Right lobe of liver (tissue), 6 donors: ENCODE results near the gene FOXP1. TPM values are rescaled to one million over a fixed set of nuclear protein-coding genes. Genes with fewer than 3 reads are reported as not detected.

Experiments used
- ATAC-seq, 4 donors: fragments of 200-7000 bp; cut with Tn5 transposase; one replicate each; pipeline ENCODE4 v1.9.1; 2020; ENCODE audit warnings: mild to moderate bottlenecking in 4 of 4, moderate library complexity in 4 of 4
- DNase-seq, 3 donors: peaks; one replicate each; pipeline ENCODE4 v3.0.0-alpha.2; 2020
- H3K27ac ChIP-seq, 3 donors: fragments of 200-600 bp; one replicate each; pipeline ENCODE4 v1.8.0; 2022
- H3K27me3 ChIP-seq, 2 donors: fragments of 200-600 bp; one replicate each; pipeline ENCODE4 v1.8.0; 2022
- H3K36me3 ChIP-seq, 4 donors: fragments of 200-600 bp; sonication (generic) in 1 of 4; one replicate each; pipeline versions ENCODE4 v1.5.1 to v1.8.0; 2017 to 2022; ENCODE audit warnings: control low read depth in 1 of 4
- H3K4me1 ChIP-seq, 4 donors: fragments of 200-600 bp; sonication (generic) in 1 of 4; one replicate each; pipeline versions ENCODE4 v1.5.1 to v1.8.0; 2017 to 2022; ENCODE audit warnings: control low read depth in 1 of 4
- H3K4me3 ChIP-seq, 3 donors: fragments of 200-600 bp; one replicate each; pipeline ENCODE4 v1.8.0; 2022
- H3K9me3 ChIP-seq, 4 donors: fragments of 200-600 bp; sonication (generic) in 1 of 4; one replicate each; pipeline versions ENCODE4 v1.5.1 to v1.8.0; 2017 to 2022; ENCODE audit warnings: control low read depth in 1 of 4
- POLR2A ChIP-seq: fragments of 450-650 bp; IDR thresholded peaks from one replicate; pipeline ENCODE4 v1.6.1; 2017; ENCODE audit warnings: antibody characterized with exemption, mild to moderate bottlenecking
- WGBS: methylation state at CpG from one replicate; pipeline ENCODE4 v1.1.6; 2018; ENCODE audit warnings: low coverage, low lambda C conversion rate; ENCODE audit not compliant: insufficient coverage; ENCODE audit errors: missing lambda C conversion rate; 5-methylcytosine and 5-hydroxymethylcytosine counted together
- intact Hi-C, 2 donors: fragments of 100-400 bp; cut with DNase I; formaldehyde crosslinking; loops; one replicate each; pipeline versions ENCODE4 v1.11.2 to v1.14.1; 2022
- total RNA-seq, 6 experiments: library from RNA; depleted of rRNA in 2 of 6; stranded (reverse); fragments of >200 nt in 2 of 6; fragmentation: NEBNext Ultra II Directional in 3 of 6; extraction: Animal tissue kit (Norgen Biotek cat#: 25700) in 3 of 6; gene quantifications; one replicate each; pipeline versions ENCODE4 v1.1.0 to v1.2.4, GENCODE V29; 2016 to 2023
- TF ChIP-seq, protein P1 (sequence below), 4 donors: fragments of 200-600 bp in 3 of 4; fragments of 450-650 bp in 1 of 4; IDR thresholded peaks; one replicate each; pipeline versions ENCODE4 v1.5.1 to v1.8.0; 2016 to 2022; ENCODE audit warnings: antibody characterized with exemption in 4 of 4, mild to moderate bottlenecking in 2 of 4
- donor health status: DM: no; HTN: yes; CAD: no.
- donor health status: DM: no; HTN: no; CAD: no.
- donor health status: DM: no; HTN: no; CAD: no.
- donor health status: DM: no; HTN: yes; CAD: no.
- donor health status: DM: no; HTN: yes; CAD: no.

Gene FOXP1
- total RNA-seq, 6 experiments from 2014 or later = 26.7 to 47.7 (median 35.2) TPM

DNA sequence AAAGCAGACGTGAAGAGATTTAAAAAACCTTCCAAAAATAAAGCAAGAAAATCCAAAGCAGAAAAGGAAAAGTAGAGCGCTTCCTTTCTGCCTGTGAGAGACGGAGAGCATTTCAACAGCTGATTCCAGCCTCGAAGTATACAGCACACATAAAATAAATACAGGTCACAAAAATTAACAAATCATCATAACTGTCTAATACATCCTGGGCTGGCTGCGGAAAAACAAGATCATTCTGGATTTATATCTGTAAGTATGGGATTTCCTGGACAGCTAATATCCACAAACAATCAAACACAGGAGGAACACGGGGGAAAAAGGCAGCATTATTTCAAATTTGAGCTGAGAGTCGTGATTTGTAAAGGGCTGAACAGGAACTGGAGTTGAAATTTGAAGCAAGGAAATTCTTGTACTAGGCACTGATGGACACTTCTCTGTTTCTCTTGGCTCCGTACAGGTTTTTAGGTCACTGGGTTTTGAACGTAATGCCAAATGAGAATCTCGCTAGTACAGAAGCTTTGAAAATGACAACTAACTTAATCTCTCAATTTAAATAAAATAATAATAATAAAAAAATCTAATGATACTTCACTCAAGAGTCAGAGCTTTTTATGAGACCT is 577.7 kb downstream of the FOXP1 start:
- WGBS = 44% methylated on average over 9 of the region's 10 CpGs
- intact Hi-C loops = loop anchor here in 1 of 2 donors (10.0 kb wide), 1 partner anchor 59 kb away; no protein-coding TSS in a partner anchor
- H3K36me3 ChIP-seq = peaks cover 0 to 3% (median 0%) of the 10 kb centered on the region in 4 donors
- TF ChIP-seq POLR2A = no peak
- TF ChIP-seq, protein P1, sequence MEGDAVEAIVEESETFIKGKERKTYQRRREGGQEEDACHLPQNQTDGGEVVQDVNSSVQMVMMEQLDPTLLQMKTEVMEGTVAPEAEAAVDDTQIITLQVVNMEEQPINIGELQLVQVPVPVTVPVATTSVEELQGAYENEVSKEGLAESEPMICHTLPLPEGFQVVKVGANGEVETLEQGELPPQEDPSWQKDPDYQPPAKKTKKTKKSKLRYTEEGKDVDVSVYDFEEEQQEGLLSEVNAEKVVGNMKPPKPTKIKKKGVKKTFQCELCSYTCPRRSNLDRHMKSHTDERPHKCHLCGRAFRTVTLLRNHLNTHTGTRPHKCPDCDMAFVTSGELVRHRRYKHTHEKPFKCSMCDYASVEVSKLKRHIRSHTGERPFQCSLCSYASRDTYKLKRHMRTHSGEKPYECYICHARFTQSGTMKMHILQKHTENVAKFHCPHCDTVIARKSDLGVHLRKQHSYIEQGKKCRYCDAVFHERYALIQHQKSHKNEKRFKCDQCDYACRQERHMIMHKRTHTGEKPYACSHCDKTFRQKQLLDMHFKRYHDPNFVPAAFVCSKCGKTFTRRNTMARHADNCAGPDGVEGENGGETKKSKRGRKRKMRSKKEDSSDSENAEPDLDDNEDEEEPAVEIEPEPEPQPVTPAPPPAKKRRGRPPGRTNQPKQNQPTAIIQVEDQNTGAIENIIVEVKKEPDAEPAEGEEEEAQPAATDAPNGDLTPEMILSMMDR (IDR thresholded peaks at IDR 0.05) = no peak
- H3K4me3 ChIP-seq = no peak overlapping the region
- DNase-seq = no peak
- H3K4me1 ChIP-seq = peaks cover 0 to 21% (median 7%) of the 10 kb centered on the region in 4 donors
- H3K9me3 ChIP-seq = no peaks in the 10 kb centered on the region
- H3K27ac ChIP-seq = peak overlapping the region in 1 of 3 donors; percentile 3
- no peaks in the 10 kb centered on the region for H3K27me3 ChIP-seq
- ATAC-seq = peak in 2 of 4 donors; percentile 18 to 25

DNA sequence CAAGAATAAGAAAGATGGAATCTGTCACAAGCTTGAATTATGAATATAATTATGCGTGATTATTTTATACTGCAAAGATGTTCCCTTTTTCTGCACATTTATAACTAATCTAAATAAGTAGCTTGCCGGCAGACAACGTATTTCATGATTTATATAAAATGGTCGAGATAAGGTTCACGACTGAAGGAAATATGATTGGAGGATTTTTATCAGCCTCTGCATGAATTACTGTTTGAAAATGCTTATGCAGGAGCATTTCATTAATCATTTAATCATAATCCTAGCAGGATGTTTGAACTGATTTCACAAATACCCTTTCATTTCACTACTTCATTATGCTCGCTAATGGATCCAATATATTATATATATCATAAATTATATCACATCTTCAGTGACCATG is 580.0 kb downstream of the FOXP1 start:
- Histone ChIP-seq H3K27ac (no peak overlapping the region), H3K4me1 (peaks cover 0 to 19% (median 5%) of the 10 kb centered on the region in 4 donors), H3K27me3 (no peaks in the 10 kb centered on the region), H3K4me3 (no peak overlapping the region), H3K36me3 (peaks cover 0 to 18% (median 0%) of the 10 kb centered on the region in 4 donors), H3K9me3 (no peaks in the 10 kb centered on the region)
- intact Hi-C loops = loop anchor here in 1 of 2 donors (10.0 kb wide), 1 partner anchor 61 kb away; no protein-coding TSS in a partner anchor
- TF ChIP-seq, protein P1 (IDR thresholded peaks at IDR 0.05) = no peak
- TF ChIP-seq POLR2A = no peak
- ATAC-seq = no peak
- DNase-seq = no peak
- WGBS = 87% methylated on average over 6 of the region's 6 CpGs

DNA sequence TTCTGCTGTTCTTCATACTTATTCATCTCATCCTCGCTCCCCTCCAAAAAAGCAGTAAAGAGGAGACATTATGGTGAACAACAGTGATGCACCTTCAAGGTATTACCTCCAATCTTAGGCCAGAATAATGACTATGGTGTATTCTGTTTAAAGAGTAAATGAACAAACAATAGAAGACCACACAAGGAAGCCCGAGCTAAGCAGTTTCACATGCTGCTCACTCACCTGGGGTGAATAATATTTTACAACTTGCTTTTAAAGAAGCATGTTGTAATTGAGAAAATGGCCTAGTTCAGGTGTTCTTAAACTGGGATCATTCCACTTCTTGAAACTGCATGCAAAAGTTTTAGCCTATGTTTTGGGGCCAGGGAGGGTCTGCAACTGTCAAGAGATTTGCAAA is 581.2 kb downstream of the FOXP1 start:
- TF ChIP-seq, protein P1 (IDR thresholded peaks at IDR 0.05) = no peak
- TF ChIP-seq POLR2A = no peak
- Histone ChIP-seq H3K27ac (no peak overlapping the region), H3K36me3 (peaks cover 0 to 18% (median 0%) of the 10 kb centered on the region in 4 donors), H3K4me3 (no peak overlapping the region), H3K9me3 (no peaks in the 10 kb centered on the region), H3K27me3 (no peaks in the 10 kb centered on the region), H3K4me1 (peaks cover 0 to 11% (median 5%) of the 10 kb centered on the region in 4 donors)
- intact Hi-C loops = loop anchor here in 1 of 2 donors (10.0 kb wide), 1 partner anchor 63 kb away; no protein-coding TSS in a partner anchor
- WGBS = 93% methylated on average over 2 of the region's 2 CpGs
- DNase-seq (no peak), ATAC-seq (no peak)

DNA sequence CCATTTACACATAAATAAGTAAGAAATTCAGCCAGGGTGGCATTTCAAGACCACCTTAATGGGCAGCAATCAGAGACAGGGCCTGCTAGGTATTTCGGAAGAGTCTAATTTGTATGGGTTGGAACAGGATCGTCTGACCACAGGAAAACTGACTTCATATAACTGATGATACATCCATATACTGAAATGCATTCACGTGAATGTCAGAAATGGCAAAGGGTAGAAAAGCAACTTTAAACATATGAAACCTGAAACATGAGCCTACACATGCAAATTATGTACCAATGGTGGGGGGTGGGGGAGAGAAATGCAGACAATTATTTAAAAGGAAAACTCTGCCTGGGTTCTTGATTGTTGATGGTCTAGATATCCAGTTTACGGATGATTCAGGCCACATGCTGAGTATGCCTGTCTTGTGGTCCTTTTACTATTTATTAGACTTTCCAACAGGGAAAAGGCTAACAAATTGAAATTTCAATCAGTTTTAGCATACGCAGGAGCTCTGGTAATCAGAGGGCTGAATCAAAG is 582.2 kb downstream of the FOXP1 start:
- no peak for DNase-seq
- Histone ChIP-seq H3K27me3 (no peaks in the 10 kb centered on the region), H3K4me1 (peaks cover 0 to 3% (median 0%) of the 10 kb centered on the region in 4 donors), H3K9me3 (no peaks in the 10 kb centered on the region), H3K4me3 (no peak overlapping the region), H3K27ac (no peak overlapping the region), H3K36me3 (peaks cover 0 to 18% (median 0%) of the 10 kb centered on the region in 4 donors)
- intact Hi-C loops = loop anchor here in 1 of 2 donors (10.0 kb wide), 1 partner anchor 63 kb away; no protein-coding TSS in a partner anchor
- TF ChIP-seq, protein P1 (IDR thresholded peaks at IDR 0.05) = no peak
- TF ChIP-seq POLR2A = no peak
- WGBS = 92% methylated on average over 5 of the region's 5 CpGs
- ATAC-seq = no peak
